CD4-positive, alpha-beta T cell treated with Interleukin-15 for 4 hours (primary cell): ENCODE measurements around the gene BCAR3.
"Not testable (repeated sequence)": the region's sequence is repeated elsewhere in the genome, so short reads cannot be mapped to it uniquely, and the experiment has no call there.

Experiments used
- DNase-seq: peaks from one replicate; pipeline ENCODE4 v3.0.0-alpha.2; 2020; ENCODE audit warnings: low spot score

Gene BCAR3

DNA sequence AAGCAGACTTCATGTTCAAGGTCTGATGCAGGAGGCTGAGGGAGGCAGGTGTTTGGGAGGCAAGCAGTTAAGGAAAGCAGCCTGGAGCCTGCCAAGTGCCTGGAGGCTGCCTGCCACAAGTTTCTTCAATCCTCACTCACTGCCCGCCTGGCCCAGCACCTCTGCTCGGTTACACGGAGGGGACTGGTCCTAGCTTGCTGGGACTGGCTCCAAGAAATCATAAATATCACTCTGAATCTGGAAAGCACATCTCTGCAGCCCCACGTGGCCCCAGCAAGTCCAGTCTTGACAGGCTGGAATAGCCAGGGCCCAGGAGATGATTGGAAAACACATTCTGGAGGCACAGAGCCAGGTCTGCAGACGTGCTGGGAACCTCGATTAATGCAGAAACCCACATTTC lies 83.9 kb downstream of the BCAR3 start:
- DNase-seq, result no peak

- DNase-seq, result no peak
Observed at GRCh38 chr1:93596329-93597089, 85.1 kb downstream of the BCAR3 start.

- no peak for DNase-seq
Observed at GRCh38 chr1:93595743-93596142, 85.9 kb downstream of the BCAR3 start.

GRCh38 chr1:93595266-93595665 lies 86.4 kb downstream of the BCAR3 start:
- no peak for DNase-seq

DNA sequence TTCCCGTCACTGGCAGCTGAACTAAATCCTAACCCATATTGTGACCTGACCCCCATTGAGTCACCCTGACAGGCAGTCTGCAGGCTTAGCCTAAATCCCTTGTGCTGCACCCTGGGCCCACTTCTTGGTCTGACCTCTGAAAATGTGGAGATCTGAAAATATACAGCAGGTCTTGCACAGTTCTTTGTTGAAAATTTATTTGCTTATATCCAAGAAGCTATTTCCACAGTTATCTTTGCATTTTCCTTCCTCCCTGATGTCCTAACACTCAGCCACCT lies 87.1 kb downstream of the BCAR3 start:
- DNase-seq, result no peak

DNA sequence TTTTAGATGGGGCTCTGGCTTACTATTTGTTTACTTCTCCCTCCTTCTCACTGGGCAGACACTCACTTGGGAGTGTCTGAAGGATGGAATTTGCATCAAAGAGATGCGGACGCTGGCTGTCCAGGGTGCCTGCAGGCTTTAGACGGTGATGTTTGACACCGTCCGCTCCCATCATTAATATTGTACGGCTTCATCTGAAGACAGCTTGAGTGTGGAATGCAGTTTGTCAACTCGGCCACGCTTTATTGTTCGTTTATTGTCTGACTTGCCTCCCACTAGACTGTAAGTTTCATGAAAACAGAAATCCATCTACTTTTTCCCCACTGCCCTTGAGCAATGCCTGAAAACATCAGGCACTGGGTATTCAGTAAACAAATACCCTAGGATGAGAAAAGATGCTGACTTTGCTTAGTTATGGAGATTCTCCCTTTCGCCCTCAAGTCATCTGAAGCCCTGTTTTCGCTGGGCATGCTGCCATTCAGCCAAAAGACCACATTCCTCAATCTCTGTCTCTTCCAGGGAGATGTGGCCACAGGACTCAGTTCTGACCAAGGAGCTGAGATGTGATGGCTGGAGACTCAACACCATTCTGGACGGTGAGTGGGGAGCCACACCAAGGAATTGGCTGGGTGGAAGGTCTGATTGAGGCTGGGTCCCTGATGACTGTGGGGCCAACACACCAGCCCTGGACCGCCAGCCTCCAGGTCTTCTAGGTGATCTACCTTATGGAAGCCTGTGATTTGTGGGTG lies 87.6 kb downstream of the BCAR3 start:
- no peak for DNase-seq

- DNase-seq, result no peak
Observed at GRCh38 chr1:93592551-93592949, 89.1 kb downstream of the BCAR3 start.

GRCh38 chr1:93591676-93592550 lies 89.7 kb downstream of the BCAR3 start:
- no peak for DNase-seq

GRCh38 chr1:93591291-93591675 lies 90.4 kb downstream of the BCAR3 start:
- DNase-seq, result not testable (repeated sequence)

GRCh38 chr1:93588955-93589354 lies 92.7 kb downstream of the BCAR3 start:
- no peak for DNase-seq

DNA sequence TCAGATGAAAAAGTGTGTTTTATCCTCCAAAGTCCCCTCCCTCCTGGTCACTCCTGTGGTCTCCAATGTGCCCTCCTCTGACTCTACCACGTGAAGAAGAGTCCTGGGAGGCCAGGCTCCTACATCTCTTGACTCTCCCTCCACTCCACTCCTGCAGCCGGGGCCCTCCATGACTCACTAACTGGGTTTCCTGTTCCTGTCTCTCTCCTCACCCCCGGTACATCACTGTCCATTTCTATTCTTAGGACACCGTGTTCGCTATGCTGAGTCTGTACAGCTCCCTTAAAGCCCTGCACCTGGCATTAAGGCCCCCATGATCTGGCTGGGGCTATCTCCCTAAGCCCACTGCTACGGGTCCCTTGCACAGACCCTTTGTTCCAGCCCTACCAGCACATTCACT lies 93.4 kb downstream of the BCAR3 start:
- no peak for DNase-seq

DNA sequence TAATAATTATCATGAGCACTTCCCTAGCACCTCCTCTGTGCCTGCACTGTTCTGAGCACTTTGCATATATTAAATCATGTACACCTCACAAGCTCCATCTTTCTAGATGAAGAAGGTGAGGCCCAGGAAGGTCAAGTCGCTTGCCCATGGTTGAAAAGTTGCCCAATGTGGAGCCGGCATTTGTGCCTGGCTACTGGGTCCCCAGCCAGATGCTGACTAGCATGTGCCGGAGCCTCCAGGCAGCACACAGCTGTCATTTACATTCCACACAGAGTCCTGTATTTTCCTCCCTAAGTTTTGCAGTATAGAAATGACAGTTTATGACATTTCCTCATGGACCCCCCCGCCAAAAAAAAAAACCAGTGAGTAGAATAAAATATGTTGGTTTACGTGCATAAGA lies 94.3 kb downstream of the BCAR3 start:
- DNase-seq, result no peak

- no peak for DNase-seq
Observed at GRCh38 chr1:93585059-93585966, 96.3 kb downstream of the BCAR3 start.

DNA sequence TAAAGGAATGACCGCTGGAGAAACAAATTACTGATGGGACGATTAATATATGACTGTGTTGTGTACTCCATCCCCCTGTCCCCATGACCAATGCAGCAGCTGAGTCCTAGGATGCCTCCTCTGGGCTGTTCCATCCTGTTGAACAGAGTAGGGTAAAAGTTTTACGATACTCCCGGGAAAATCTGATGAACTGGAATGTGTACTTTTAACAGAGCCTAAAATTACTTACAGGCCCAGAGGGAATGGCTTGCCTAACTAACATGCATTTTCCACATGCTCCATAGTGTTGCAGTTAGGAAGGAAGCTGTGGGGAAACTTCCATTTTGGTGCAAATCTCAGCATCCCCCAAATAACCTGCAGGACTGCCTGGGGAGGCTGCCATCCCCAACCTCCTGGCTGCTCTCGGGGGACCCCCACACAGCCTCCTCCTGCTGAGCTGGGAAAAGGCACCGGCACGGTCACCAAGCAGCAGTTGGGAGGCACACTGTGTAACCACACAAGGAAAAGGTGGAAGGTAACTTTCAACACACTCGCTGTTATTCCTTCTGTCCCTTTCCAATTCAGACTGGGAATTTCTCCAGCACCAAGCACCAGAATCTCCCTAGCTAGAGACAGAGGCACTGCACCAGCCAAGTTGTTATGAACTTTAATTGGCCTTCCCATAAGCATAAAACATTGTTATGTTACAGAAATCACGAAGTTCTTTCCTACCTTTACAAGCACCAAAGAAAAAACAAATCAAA lies 97.2 kb downstream of the BCAR3 start:
- no peak for DNase-seq

- no peak for DNase-seq
Observed at GRCh38 chr1:93581917-93582850, 99.5 kb downstream of the BCAR3 start.

GRCh38 chr1:93579891-93580290 lies 101.7 kb downstream of the BCAR3 start:
- DNase-seq, result no peak

DNA sequence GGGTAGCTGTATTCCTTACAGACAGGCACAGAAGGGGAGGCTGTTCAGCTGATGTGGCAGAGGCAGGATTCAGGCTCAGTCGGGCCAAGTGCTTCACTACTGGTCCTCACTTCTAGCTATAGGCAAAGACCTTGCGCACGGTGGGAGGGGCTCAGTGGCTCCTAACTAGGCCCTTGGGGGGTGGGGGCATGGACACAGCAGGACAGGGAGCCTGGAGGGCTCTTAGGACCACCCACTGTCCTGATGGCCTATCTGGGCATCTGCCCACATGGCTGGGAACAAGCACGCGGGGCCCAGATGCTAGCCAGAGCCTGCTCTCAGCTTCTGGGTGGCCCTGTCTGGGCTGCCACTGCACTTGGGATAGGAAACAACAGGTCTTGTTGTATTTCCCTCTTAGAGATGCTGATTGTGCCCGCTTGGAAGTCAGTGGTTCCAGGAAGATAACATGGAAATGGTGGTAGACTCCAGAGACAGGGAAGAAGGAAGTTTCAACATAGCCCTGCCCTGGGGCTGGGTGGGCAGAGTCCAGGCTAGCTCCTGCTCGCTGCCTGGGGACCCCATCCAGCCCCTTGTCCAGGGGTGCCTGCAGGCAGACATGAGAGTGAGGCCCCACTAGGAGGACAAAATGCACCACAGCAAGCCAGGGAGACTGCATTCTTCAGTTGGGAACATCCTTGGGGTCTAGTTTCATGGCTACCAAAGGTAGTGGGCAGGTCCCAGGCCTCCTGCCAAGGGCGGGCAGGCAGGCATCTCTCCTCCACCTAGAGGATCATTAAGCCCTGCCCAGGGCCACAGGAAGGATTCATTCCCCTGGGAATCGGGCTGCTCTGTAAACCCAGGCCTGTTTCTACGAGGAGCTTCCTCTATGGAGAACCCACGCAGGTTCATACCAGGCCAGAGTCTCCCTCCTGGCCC lies 102.5 kb downstream of the BCAR3 start:
- no peak for DNase-seq

DNA sequence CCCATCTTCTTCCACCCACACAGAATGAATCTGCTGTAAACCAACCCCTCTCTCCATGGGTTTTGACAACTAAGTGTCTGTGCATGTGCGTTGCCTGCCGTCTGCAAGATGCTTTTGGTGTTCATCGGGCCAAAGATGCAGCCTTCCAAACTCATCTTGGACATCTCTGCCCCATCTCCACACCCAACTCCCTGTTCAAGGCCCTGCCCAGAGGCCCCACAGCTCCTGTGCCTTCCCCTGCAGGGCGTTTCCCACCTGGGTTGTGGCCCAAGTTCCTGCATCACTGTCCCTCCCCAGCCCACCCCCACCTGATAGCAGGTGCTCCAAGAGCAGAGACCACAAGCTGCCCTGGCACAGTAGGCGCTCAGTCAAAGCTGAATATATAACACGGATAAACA lies 103.2 kb downstream of the BCAR3 start:
- DNase-seq, result no peak
